Suprapubic skin (tissue), 3 donors: Measurements from ENCODE around the gene NCKAP5L.

Experiments
- EP300 ChIP-seq: sonication (generic); formaldehyde crosslinking; IDR thresholded peaks from one replicate; pipeline ENCODE4 v1.6.1; 2017; ENCODE audit warnings: antibody characterized with exemption
- POLR2A ChIP-seq, 2 donors: fragments of 450-650 bp; IDR thresholded peaks; one replicate each; pipeline ENCODE4 v1.6.1; 2017; ENCODE audit warnings: antibody characterized with exemption in 2 of 2, mild to moderate bottlenecking in 2 of 2, moderate library complexity in 2 of 2
- TF ChIP-seq, protein P1 (sequence below), 2 donors: fragments of 200-600 bp in 1 of 2; fragments of 450-650 bp in 1 of 2; sonication (generic) in 1 of 2; IDR thresholded peaks; one replicate each; pipeline ENCODE4 v1.5.1; 2016 to 2019; ENCODE audit warnings: antibody characterized with exemption in 2 of 2, mild to moderate bottlenecking in 1 of 2, moderate library complexity in 1 of 2

DNA sequence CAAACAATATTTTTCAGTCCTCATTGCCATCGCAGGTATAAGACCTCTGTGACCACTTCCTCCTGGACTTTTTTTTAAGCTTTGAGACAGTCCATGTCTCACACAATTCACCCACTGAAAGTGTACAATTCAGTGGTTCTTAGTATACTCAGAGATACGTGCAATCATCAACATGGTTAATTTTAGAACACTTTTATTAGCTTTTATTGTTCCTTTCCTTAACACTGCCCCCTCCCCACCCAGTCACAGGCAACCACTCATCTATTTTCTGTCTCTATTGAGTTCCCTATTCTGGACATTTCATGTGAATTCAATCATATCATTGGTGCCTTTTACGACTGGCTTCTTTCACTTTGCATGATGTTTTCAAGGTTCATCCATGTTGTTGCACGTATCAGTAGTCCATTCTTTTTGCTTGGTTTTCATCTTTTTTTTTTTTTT, 16.2 kb downstream of the NCKAP5L start:
- TF ChIP-seq, protein P1, sequence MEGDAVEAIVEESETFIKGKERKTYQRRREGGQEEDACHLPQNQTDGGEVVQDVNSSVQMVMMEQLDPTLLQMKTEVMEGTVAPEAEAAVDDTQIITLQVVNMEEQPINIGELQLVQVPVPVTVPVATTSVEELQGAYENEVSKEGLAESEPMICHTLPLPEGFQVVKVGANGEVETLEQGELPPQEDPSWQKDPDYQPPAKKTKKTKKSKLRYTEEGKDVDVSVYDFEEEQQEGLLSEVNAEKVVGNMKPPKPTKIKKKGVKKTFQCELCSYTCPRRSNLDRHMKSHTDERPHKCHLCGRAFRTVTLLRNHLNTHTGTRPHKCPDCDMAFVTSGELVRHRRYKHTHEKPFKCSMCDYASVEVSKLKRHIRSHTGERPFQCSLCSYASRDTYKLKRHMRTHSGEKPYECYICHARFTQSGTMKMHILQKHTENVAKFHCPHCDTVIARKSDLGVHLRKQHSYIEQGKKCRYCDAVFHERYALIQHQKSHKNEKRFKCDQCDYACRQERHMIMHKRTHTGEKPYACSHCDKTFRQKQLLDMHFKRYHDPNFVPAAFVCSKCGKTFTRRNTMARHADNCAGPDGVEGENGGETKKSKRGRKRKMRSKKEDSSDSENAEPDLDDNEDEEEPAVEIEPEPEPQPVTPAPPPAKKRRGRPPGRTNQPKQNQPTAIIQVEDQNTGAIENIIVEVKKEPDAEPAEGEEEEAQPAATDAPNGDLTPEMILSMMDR (IDR thresholded peaks at IDR 0.05): no peak
- TF ChIP-seq POLR2A (IDR thresholded peaks at IDR 0.05) (no peak), EP300 (no peak)
